Umbilical cord (tissue), 2 donors: ENCODE results near the gene LRRC45. TPM values are rescaled to one million over a fixed set of nuclear protein-coding genes. Genes with fewer than 3 reads are reported as not detected.
A peak's percentile ranks its signal among the peaks of the same experiment; 100 is the strongest.

Experiments used
- DNase-seq: peaks from one replicate; pipeline ENCODE4 v3.0.0-alpha.2; 2015; ENCODE audit warnings: low spot score
- total RNA-seq: library from RNA; depleted of rRNA; stranded (reverse); fragments of >200 nt; gene quantifications from one replicate; pipeline ENCODE4 v1.2.3, GENCODE V29; 2014; ENCODE audit warnings: low replicate concordance; ENCODE audit not compliant: insufficient read depth

The LRRC45 gene
- total RNA-seq, 1 donor from 2014 or later = 4.6 TPM

GRCh38 chr17:82050761-82051641, 27.9 kb downstream of the LRRC45 start:
- DNase-seq = peak; percentile 24

- peak; percentile 69 for DNase-seq
Observed at GRCh38 chr17:82051776-82052637, 28.9 kb downstream of the LRRC45 start, which contains the start of the genes GPS1 and RFNG. Gene GPS1, plus strand, starts transcription at chr17:82051898. Its CDS starts 34 bp downstream, at chr17:82051932. Gene RFNG, minus strand, starts transcription at chr17:82051811. Its CDS starts 45 bp downstream, at chr17:82051766.

DNA sequence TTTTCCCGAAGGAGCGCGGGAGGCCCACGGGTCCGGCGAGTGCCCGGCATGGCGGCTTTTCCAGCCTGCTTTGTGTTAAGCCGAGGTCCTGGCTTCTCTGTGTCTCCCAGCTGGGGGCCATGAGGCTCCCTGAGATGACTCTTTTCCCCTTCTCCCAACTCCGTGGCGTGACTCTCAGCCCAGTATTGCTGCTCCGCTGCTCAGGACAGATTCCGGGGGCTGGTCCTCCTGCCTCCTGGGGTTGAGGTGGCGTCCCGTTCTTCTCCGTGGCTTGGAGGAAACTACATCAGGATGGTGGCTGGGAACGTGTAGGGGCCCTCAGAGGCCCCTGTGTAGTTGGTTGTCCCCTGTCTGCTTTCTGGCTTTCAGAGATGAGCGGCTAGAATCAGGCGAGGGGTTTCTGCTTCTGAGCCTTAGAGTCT, 29.5 kb downstream of the LRRC45 start:
- no peak for DNase-seq

DNA sequence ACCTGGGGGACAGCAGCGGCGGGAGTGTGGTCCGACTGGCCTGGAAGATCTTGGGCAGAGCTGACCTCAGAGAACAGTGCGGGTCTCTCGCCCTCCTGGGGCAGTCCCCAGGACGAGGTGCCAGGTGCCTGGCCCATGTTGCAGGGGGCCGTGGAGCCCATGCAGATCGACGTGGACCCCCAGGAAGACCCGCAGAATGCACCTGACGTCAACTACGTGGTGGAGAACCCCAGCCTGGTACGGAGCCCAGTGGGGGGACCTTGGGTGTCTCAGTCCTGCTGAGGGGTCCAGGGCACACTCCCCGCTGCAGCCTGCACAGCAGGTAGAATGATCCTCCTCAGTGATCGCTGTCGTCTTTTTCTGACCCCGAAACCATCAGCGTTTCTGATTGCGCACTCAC, 30.0 kb downstream of the LRRC45 start:
- DNase-seq = no peak

- DNase-seq = no peak
Observed at GRCh38 chr17:82053556-82054263, 30.6 kb downstream of the LRRC45 start.

DNA sequence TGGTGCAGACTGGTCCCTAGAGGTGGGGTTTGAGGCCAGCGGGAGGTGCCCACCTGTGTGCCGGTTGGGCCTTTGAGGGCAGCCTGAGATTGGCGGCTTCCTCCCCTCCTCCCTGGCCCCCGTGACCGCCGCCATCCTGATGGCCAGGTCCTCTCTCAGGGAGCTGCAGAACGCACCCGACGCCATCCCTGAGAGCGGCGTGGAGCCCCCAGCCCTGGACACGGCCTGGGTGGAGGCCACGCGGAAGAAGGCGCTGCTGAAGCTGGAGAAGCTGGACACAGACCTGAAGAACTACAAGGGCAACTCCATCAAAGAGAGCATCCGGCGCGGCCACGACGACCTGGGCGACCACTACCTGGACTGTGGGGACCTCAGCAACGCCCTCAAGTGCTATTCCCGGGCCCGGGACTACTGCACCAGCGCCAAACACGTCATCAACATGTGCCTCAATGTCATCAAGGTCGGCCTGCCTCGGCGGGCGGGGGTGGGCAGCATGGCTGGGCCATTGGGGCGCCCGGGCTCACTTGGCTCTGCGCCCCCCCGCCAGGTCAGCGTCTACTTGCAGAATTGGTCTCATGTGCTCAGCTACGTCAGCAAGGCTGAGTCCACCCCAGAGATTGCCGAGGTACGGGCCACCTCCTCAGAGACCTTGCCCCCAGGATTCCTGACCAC, 31.4 kb downstream of the LRRC45 start:
- DNase-seq = no peak

GRCh38 chr17:82055023-82055964, 32.2 kb downstream of the LRRC45 start:
- no peak for DNase-seq

DNA sequence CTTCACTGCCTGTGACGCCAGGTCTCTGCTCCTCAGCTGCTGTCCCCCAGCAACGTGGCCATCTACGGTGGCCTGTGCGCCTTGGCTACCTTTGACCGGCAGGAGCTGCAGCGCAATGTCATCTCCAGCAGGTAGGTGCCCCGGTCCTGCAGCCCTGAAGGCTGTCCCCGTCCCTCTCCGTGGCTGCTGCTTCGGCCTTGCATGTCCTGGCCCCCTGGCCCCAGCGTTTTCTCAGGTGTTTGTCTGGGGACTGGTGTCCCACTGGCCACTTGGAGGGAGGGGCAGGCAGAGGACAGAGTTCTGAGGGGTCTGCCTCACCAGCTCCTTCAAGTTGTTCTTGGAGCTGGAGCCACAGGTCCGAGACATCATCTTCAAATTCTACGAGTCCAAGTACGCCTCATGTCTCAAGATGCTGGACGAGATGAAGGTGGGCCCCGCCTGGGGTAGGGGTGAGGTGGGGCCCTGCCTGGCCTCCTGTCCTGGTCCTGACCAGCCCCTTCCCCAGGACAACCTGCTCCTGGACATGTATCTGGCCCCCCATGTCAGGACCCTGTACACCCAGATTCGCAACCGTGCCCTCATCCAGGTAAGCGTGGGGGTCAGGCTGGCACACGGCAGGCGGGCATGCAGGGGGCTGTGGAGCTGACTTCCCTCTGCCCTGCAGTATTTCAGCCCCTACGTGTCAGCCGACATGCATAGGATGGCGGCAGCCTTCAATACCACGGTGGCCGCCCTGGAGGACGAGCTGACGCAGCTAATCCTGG, 33.0 kb downstream of the LRRC45 start:
- DNase-seq = no peak

- no peak for DNase-seq
Observed at GRCh38 chr17:82056729-82057621, 33.9 kb downstream of the LRRC45 start.

DNA sequence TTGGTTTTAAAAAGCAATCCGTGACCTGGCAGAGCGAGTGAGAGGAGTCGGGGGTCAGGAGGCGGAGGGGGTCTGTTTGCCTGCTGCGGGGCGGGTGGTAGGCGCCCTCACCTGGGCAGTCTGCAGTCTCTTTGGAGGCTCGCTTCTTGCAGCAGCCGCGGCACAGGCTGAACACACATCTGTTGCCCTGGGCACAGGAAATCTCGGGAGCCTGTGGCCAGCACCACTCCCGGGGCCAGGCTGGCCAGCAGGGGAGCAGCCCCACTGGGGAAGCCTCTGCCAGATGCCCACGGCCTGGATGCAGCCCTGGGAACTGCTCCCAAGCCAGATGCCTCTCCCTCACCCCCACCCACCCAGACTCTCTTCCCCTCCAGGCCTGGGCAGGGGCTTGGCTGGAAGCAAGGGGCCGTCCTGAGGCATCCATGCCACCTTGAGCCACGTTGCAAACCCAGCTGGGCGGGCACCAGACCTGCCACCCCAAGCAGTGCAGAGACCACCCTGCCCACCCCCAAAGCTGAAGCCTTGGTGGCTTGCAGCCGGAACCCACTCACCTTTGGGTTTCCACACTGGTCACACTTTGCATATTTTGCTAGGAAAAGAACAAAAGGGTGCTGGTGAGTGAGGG, 35.2 kb downstream of the LRRC45 start:
- DNase-seq = no peak

DNA sequence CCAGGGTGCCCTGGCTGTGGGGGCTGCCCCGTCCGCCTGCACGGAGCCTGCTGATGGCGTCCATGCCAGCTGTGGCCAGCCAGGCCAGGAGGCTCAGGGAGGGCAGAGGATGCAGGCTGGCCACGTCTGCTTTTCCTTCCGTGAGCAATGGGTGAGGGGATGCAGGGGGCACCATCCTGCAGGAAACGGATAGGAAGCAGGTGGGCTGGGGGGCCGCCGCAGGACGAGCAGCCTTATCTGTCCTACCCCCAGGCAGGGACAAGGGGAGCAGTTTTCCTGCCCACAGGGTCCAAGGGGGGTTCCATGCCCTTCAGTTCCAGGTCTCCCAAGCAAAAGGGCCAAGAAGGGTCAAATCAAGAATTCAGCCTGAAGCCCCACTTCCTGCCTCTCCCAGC, 35.7 kb downstream of the LRRC45 start:
- no peak for DNase-seq

- no peak for DNase-seq
Observed at GRCh38 chr17:82059272-82060000, 36.3 kb downstream of the LRRC45 start.

DNA sequence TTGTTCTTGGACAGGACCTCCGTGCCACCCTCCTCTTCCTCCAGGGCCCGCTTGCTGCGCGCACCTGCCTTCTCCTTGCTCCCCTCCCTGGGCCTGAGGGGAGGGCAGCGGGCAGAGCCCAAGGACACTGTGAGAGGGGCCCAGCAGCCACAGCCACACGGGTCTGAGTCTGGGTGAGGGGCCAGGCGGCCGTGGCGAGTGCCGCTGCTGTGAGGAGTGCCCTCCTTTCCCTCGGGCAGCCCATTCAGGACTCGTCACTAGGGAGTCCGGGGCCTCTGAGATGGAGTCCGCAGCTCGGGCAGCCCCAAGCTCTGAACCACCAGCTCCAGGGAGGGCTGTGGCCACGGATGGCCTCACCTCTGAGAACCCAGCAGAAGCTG, 36.9 kb downstream of the LRRC45 start:
- DNase-seq = no peak

DNA sequence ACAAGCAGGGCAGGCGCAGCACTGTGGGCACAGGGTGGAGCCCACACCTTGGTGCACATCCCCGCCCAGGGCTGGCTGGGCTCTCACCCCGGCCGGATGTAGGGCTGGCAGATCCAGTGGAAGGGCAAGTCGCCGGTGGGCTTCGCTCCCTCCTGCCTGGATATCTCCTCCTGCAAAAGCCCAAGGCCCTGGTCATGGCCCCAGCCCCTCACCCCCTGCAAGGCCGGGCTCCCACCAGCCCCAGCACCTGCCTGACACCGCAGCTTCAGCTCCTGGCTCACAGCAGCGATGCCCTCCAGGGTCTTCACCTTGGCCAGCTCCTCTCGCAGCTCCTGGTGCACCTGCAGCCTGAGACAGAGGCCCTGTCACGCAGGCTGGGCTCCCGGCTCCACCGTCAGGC, 37.5 kb downstream of the LRRC45 start:
- DNase-seq = no peak

DNA sequence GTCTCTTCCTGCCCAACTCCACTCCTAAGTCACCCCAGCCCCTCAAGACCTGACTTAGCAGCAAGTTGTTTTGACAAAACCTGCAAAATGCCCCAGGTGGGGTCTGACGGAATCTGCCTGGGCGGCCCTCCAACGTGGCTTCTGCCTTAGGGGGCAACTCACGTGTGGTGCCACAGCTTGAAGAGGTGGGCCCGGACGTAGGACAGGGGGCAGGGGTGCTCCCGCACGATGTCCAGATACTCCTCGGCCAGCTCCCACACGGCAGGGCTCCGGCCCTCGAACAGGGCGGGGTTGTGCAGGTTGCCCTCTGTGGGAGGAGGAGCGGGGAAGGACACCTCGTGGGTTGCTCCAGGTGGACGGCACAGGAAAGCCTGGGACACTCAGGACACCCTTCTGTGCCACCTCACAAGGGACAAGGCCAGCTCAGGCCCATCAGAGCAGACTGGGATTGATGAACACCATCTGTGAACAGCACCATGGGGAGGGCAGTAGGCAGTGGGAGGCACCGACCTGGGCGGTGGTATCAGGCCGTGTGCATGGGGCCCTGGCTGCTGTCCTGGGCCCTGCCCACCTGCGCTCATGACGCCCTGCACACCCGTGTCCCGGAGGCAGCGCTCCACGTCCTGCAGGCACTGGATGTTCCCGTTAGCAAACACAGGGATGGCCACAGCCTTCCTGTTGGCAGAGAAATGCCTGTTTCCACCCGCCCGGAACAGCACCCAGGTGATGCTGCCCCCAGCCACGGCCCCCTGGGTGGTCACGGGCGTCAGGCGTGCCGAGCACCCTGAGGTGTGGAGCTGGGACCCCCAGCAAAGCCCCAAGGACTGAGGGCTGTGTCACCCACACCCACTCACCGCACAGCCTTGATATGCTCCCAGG, 38.2 kb downstream of the LRRC45 start:
- no peak for DNase-seq
